Measurements from ENCODE around the gene VSIG8.
"Not testable (repeated sequence)": the region's sequence is repeated elsewhere in the genome, so short reads cannot be mapped to it uniquely, and the experiment has no call there.

The VSIG8 gene

GRCh38 chr1:159862557-159862956, at the start of gene VSIG8:
TSS of gene VSIG8 (minus strand) at chr1:159862657. CDS start at chr1:159862521, 136 bp downstream.
- Histone ChIP-seq H3K4me3 (replicated peaks; ENCODE audit: low read depth, low read length) (no peak within 1 kb of the TSS), H3K27me3 (replicated peaks; ENCODE audit: control insufficient read depth, insufficient read depth, low read length) (peaks cover 1% of the 10 kb centered on the region), H3K36me3 (ENCODE audit: control insufficient read depth, insufficient read depth, low read length) (no peaks in the 10 kb centered on the region)
- TF ChIP-seq CTCF (IDR thresholded peaks at IDR 0.05; ENCODE audit: insufficient read depth, low read length, poor library complexity, severe bottlenecking) = no peak
- no peak for DNase-seq (ENCODE audit: extremely low read depth, insufficient read length)

GRCh38 chr1:159911326-159912070, 49.0 kb upstream of the VSIG8 start:
- Histone ChIP-seq H3K4me3 (replicated peaks; ENCODE audit: low read depth, low read length) (no peak overlapping the region), H3K36me3 (ENCODE audit: control insufficient read depth, insufficient read depth, low read length) (peaks cover 2% of the 10 kb centered on the region), H3K27me3 (replicated peaks; ENCODE audit: control insufficient read depth, insufficient read depth, low read length) (no peaks in the 10 kb centered on the region)
- no peak for DNase-seq (ENCODE audit: extremely low read depth, insufficient read length)
- no peak for TF ChIP-seq CTCF (IDR thresholded peaks at IDR 0.05; ENCODE audit: insufficient read depth, low read length, poor library complexity, severe bottlenecking)

- no peaks in the 10 kb centered on the region for H3K36me3 ChIP-seq (ENCODE audit: control insufficient read depth, insufficient read depth, low read length)
- no peaks in the 10 kb centered on the region for H3K27me3 ChIP-seq (replicated peaks; ENCODE audit: control insufficient read depth, insufficient read depth, low read length)
- no peak overlapping the region for H3K4me3 ChIP-seq (replicated peaks; ENCODE audit: low read depth, low read length)
- no peak for TF ChIP-seq CTCF (IDR thresholded peaks at IDR 0.05; ENCODE audit: insufficient read depth, low read length, poor library complexity, severe bottlenecking)
- DNase-seq (ENCODE audit: extremely low read depth, insufficient read length) = no peak
These were observed 45.8 kb upstream of the VSIG8 start for GRCh38 chr1:159908031-159908940.

GRCh38 chr1:159906960-159907359, 44.5 kb upstream of the VSIG8 start:
- no peak overlapping the region for H3K4me3 ChIP-seq (replicated peaks; ENCODE audit: low read depth, low read length)
- H3K36me3 ChIP-seq (ENCODE audit: control insufficient read depth, insufficient read depth, low read length) = no peaks in the 10 kb centered on the region
- no peaks in the 10 kb centered on the region for H3K27me3 ChIP-seq (replicated peaks; ENCODE audit: control insufficient read depth, insufficient read depth, low read length)
- no peak for TF ChIP-seq CTCF (IDR thresholded peaks at IDR 0.05; ENCODE audit: insufficient read depth, low read length, poor library complexity, severe bottlenecking)
- no peak for DNase-seq (ENCODE audit: extremely low read depth, insufficient read length)

- not testable (repeated sequence) for DNase-seq (ENCODE audit: extremely low read depth, insufficient read length); H3K4me3 ChIP-seq (replicated peaks; ENCODE audit: low read depth, low read length); H3K36me3 ChIP-seq (ENCODE audit: control insufficient read depth, insufficient read depth, low read length); H3K27me3 ChIP-seq (replicated peaks; ENCODE audit: control insufficient read depth, insufficient read depth, low read length)
These were observed 41.6 kb upstream of the VSIG8 start for GRCh38 chr1:159904036-159904435.

- no peak for TF ChIP-seq CTCF (IDR thresholded peaks at IDR 0.05; ENCODE audit: insufficient read depth, low read length, poor library complexity, severe bottlenecking)
- no peak for DNase-seq (ENCODE audit: extremely low read depth, insufficient read length)
- no peaks in the 10 kb centered on the region for H3K27me3 ChIP-seq (replicated peaks; ENCODE audit: control insufficient read depth, insufficient read depth, low read length)
- H3K36me3 ChIP-seq (ENCODE audit: control insufficient read depth, insufficient read depth, low read length) = no peaks in the 10 kb centered on the region
- no peak overlapping the region for H3K4me3 ChIP-seq (replicated peaks; ENCODE audit: low read depth, low read length)
These were observed 40.1 kb upstream of the VSIG8 start for GRCh38 chr1:159902541-159902940.
